IPS DF 6.9 (cell line): ENCODE data around the gene FAM199X.
A peak's percentile ranks its signal among the peaks of the same experiment; 100 is the strongest.

Experiments used
- DNase-seq: peaks from one replicate; pipeline ENCODE4 v3.0.0-alpha.2; 2013; ENCODE audit warnings: low read depth, low spot score
- H3K27ac ChIP-seq: one replicate; pipeline ENCODE4 v1.5.1; 2013; ENCODE audit warnings: low read length, control low read depth
- H3K27me3 ChIP-seq: 2 replicates; pipeline ENCODE4 v1.6.1; 2013; ENCODE audit warnings: mild to moderate bottlenecking, low read length; ENCODE audit not compliant: control insufficient read depth, insufficient read depth
- H3K36me3 ChIP-seq: 2 replicates; pipeline ENCODE4 v1.6.1; 2013; ENCODE audit warnings: low read length; ENCODE audit not compliant: control insufficient read depth, insufficient read depth
- H3K4me1 ChIP-seq: 2 replicates; pipeline ENCODE4 v1.6.1; 2013; ENCODE audit warnings: low read length; ENCODE audit not compliant: control insufficient read depth, insufficient read depth
- H3K4me3 ChIP-seq: 2 replicates; pipeline ENCODE4 v1.5.1; 2013; ENCODE audit warnings: mild to moderate bottlenecking, low read length
- H3K9me3 ChIP-seq: 2 replicates; pipeline ENCODE4 v1.6.1; 2013; ENCODE audit warnings: low read length, inconsistent platforms; ENCODE audit not compliant: control insufficient read depth, insufficient read depth
- WGBS: extraction: QIAGEN DNeasy Blood & Tissue Kit; methylation state at CpG from one replicate; pipeline ENCODE4 v1.1.7; 2013; ENCODE audit warnings: mixed read lengths, missing lambda C conversion rate; ENCODE audit not compliant: insufficient read length, insufficient coverage; 5-methylcytosine and 5-hydroxymethylcytosine counted together

Gene FAM199X

DNA sequence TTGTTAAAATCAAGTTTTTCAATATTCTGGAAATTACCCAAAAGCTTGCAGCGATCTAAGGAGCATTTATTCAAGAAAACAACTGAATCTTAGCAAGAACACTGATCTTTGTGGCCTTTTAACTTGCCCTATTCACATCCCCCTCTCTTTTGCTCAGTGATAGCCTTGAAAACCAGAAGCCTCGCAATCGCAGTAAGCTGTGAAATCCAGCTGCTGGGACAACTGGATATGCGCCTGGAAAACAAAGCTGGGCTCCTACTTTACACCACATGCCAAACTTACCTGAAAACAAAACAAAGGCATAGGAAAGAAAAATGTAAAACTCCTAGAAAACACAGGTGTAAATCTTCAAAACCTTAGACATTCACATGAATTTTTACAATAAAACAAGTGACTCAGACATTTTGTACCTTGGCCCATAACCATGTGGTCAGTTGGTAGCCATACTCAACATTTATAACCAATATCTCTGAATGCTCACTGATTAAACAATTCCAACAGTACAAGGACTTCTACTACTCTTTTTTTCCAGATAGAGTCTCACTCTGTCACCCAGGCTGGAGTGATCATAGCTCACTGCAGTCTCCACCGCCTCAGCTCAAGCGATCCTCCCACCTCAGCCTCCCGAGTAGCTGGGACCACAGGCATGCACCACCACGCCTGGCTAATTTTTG lies 25.0 kb upstream of the FAM199X start:
- Histone ChIP-seq H3K4me1 (no peaks in the 10 kb centered on the region), H3K27me3 (no peaks in the 10 kb centered on the region), H3K36me3 (no peaks in the 10 kb centered on the region), H3K9me3 (no peaks in the 10 kb centered on the region), H3K4me3 (no peak overlapping the region), H3K27ac (no peak overlapping the region)
- WGBS = no CpG with 5 or more reads among the region's 8 CpGs
- DNase-seq = no peak

DNA sequence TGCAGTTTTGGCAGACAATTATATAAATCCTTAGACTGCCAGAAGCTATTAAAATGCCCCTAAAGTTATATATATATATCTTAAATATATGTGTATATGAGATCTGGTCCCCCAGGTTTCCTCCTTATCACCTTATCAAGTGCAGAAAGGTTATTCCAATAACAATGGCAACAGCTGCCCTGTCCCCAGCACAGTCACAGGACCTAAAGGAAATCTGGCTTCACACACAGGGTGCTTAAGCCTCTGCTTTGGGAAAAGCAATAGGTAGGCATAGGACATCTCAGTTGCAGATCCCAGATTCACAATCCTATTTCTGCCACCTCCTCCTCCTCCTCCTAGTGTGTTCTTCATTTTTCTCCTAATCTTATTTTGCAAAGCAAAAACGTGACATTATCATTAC lies 15.2 kb upstream of the FAM199X start:
- Histone ChIP-seq H3K27ac (no peak overlapping the region), H3K27me3 (no peaks in the 10 kb centered on the region), H3K4me3 (no peak overlapping the region), H3K4me1 (no peaks in the 10 kb centered on the region), H3K9me3 (no peaks in the 10 kb centered on the region), H3K36me3 (no peaks in the 10 kb centered on the region)
- no CpG with 5 or more reads among the region's 1 CpG for WGBS
- DNase-seq = no peak

DNA sequence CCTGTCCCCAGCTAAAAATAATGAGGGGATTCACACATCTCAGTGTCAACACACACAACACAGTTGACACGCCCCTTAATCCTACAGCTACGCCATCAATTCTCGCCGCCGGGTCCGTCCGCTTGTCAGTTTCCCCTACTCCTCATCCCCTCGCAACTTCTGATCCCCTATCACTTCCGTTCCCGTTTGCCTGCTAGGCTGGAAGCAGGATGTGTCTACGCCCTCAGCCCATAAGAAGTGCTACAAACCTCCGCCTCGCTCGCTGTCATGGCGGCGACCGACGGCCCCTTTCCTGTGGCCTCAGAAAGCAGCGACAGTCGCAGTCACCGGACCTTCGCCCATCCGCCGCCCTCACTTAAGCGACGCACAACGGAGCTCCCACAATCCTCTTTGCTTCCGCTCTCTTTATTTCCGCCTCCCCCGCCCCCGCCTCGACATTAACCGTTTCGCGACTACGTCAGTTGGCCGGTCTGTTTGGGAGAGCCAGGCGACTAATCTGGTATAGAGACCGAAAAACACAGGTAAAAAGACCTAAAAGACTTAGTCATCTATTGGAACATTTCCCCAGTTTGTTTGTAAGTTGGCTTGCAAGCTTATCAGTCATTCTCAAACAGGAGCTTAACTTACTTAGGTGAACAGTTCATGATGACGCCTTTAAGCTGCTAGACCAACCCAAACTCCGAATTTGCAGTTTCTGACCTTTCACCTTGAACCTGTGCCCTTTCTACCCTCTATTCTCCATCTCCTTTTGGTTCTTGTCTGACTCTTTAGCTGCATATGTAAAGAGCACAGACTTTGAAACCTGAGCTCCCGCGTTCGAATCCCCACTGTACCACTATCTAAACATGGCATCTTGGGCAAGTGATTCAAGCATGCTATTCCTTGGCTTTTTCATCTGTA lies 9.4 kb upstream of the FAM199X start, which contains the start of gene SLC25A53:
TSS of gene SLC25A53 (minus strand) at position 380 of the 900 bp plus-strand sequence. CDS start 51,752 bp downstream, outside the sequence.
- Histone ChIP-seq H3K9me3 (no peaks in the 10 kb centered on the region), H3K4me3 (peak within 1 kb of the TSS; percentile 64; the same call in 1 of the 2 replicates), H3K36me3 (no peaks in the 10 kb centered on the region), H3K4me1 (no peaks in the 10 kb centered on the region), H3K27me3 (no peaks in the 10 kb centered on the region), H3K27ac (no peak within 1 kb of the TSS)
- no CpG with 5 or more reads among the region's 44 CpGs for WGBS
- DNase-seq = no peak

DNA sequence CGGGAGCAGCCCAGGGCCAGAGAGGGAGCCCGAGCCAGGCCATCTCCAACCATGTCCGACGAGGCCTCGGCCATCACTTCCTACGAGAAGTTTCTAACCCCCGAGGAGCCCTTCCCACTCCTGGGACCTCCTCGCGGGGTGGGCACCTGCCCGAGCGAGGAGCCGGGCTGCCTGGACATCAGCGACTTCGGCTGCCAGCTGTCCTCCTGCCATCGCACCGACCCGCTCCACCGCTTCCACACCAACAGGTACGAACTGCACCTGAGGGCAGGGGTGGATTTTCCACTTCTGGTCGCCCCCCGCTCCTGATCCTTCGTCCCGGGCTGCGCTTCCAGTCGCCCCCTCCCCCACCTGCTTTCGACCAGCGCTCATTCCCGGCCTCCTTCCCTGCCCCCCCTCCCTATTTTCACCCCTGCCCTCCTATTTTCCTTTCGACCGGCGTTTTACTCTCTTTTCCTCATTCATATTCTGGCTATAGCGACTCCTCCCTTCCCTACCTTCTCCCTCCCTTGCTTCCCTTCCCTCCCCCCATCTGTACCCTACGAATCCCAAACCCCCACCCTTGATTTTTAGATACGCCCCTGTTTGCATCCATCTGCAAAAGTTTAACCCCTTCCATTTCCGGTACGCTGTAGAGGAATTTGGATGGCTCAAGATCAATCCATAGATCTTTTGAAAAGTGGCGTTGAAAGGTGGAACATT lies 633 bp downstream of the FAM199X start:
- Histone ChIP-seq H3K27me3 (no peaks in the 10 kb centered on the region), H3K36me3 (no peaks in the 10 kb centered on the region), H3K4me3 (peak overlapping the region; percentile 85), H3K9me3 (no peaks in the 10 kb centered on the region), H3K27ac (no peak overlapping the region), H3K4me1 (no peaks in the 10 kb centered on the region)
- WGBS = no CpG with 5 or more reads among the region's 37 CpGs
- no peak for DNase-seq

DNA sequence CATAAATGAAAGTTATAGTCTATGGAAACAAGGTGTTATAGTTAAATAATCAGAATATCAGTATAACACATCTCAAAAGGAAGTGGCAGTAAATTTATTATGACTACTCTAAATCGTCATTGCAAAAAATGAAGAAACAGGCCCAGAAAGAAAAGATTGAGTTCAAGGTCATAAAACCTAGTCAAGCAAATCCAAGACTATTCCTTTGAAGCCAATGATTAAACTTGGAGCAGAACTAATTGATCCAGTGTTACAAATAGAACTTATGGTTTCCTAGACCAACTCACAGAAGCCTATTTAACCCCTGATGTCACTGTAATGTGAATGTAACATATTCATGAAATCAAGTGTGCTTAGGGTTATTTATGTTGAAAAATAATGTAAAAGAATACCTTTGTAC lies 1.9 kb downstream of the FAM199X start:
- WGBS = no CpG with 5 or more reads among the region's 1 CpG
- Histone ChIP-seq H3K9me3 (no peaks in the 10 kb centered on the region), H3K4me3 (no peak overlapping the region), H3K27ac (no peak overlapping the region), H3K36me3 (no peaks in the 10 kb centered on the region), H3K27me3 (no peaks in the 10 kb centered on the region), H3K4me1 (no peaks in the 10 kb centered on the region)
- no peak for DNase-seq

DNA sequence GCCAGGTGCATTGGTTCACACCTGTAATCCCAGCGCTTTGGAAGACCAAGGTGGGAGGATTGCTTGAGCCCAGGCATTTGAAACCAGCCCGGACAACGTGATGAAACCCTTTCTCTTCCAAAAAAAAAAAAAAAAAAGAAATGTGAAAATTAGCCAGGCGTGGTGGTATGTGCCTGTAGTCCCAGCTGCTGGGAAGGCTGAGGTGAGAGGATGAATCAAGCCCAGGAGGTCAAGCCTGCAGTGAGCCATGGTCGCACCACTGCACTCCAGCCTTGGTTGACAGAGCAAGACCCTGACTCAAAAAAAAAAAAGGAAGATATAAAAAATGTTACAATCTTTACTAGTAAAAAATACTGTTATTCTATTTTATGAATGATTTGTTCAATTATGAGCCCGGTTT lies 5.9 kb downstream of the FAM199X start:
- Histone ChIP-seq H3K27ac (no peak overlapping the region), H3K27me3 (no peaks in the 10 kb centered on the region), H3K4me1 (no peaks in the 10 kb centered on the region), H3K9me3 (no peaks in the 10 kb centered on the region), H3K36me3 (no peaks in the 10 kb centered on the region), H3K4me3 (no peak overlapping the region)
- no peak for DNase-seq
- WGBS = no CpG with 5 or more reads among the region's 6 CpGs

DNA sequence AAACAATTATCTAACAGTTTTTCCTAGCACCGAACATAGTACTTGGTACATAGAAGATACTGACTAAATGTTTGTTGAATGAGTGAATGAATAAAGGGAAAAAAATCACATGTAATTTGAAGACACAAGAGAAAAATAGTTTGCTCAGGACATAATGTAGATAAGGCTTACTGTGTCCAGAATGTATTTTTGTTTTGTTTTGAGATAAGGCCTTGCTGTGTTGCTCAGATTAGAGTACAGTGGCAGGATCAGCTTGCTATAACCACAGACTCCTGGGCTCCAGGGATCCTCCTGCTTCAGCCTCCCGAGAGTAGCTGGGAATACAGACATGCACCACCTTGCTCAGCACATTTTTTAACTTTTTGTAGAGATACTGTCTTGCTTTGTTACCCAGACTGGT lies 6.5 kb downstream of the FAM199X start:
- H3K9me3 ChIP-seq = no peaks in the 10 kb centered on the region
- no peak for DNase-seq
- WGBS = no CpG with 5 or more reads among the region's 2 CpGs
- H3K4me3 ChIP-seq = no peak overlapping the region
- H3K27ac ChIP-seq = no peak overlapping the region
- H3K4me1 ChIP-seq = no peaks in the 10 kb centered on the region
- no peaks in the 10 kb centered on the region for H3K27me3 ChIP-seq
- no peaks in the 10 kb centered on the region for H3K36me3 ChIP-seq

DNA sequence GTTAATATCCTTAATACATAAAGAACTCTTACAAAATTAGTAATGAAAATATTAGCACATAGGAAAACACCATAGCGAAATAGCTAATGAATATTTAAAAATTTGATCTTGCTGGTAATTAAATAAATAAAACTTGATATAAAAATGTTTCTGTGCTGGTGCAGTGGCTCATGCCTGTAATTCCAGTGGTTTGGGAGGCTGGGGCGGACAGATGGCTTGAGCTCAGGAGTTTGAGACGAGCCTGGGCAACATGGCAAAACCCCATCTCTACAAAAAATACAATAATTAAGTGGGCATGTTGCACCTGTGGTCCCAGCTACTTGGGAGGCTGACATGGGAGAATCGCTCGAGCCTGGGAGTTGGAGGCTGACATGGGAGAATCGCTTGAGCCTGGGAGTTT lies 7.6 kb downstream of the FAM199X start:
- Histone ChIP-seq H3K9me3 (no peaks in the 10 kb centered on the region), H3K4me1 (no peaks in the 10 kb centered on the region), H3K4me3 (no peak overlapping the region), H3K27ac (no peak overlapping the region), H3K36me3 (no peaks in the 10 kb centered on the region), H3K27me3 (no peaks in the 10 kb centered on the region)
- DNase-seq = no peak
- WGBS = no CpG with 5 or more reads among the region's 6 CpGs

DNA sequence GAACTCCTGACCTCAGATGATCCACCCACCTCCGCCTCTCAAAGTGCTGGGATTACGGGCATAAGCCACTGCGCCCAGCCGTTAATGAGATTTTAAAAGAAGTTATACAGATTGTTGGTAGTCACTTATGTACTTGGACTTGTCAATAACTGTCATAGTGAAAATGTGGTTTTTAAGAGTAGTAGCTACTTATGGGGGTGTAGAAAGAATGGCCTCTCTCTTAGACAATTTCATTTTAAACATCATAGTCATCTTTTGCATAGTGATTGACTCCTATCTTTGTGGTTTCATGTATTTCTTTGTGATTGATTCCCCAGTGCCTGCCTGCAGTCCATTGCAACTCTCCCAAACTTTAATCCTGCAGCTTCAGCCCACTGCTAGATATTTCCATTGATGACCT lies 17.4 kb downstream of the FAM199X start:
- no peaks in the 10 kb centered on the region for H3K4me1 ChIP-seq
- no peaks in the 10 kb centered on the region for H3K27me3 ChIP-seq
- no peak overlapping the region for H3K27ac ChIP-seq
- DNase-seq = no peak
- WGBS = no CpG with 5 or more reads among the region's 4 CpGs
- no peaks in the 10 kb centered on the region for H3K9me3 ChIP-seq
- H3K36me3 ChIP-seq = no peaks in the 10 kb centered on the region
- H3K4me3 ChIP-seq = no peak overlapping the region

DNA sequence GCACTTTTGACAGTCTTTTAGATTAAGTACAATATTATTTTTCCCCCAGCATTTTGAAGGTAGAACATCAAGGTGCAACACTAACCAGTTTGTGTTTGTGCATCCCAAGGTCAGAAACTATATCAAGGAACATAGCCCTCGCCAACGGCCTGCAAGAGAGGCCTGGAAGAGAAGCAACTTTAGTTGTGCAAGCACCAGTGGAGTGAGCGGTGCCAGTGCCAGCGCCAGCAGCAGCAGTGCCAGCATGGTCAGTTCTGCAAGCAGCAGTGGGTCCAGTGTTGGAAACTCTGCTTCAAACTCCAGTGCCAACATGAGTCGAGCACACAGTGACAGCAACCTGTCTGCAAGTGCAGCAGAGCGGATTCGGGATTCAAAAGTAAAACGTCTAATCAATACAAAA lies 21.7 kb downstream of the FAM199X start:
- WGBS = 100% methylated on average over 1 of the region's 8 CpGs
- no peaks in the 10 kb centered on the region for H3K4me1 ChIP-seq
- H3K9me3 ChIP-seq = no peaks in the 10 kb centered on the region
- no peak for DNase-seq
- H3K27me3 ChIP-seq = no peaks in the 10 kb centered on the region
- no peak overlapping the region for H3K27ac ChIP-seq
- no peaks in the 10 kb centered on the region for H3K36me3 ChIP-seq
- H3K4me3 ChIP-seq = no peak overlapping the region
